ENCODE data around the gene MMP10. TPM values are rescaled to one million over a fixed set of nuclear protein-coding genes. Genes with fewer than 3 reads are reported as not detected.
A peak's percentile ranks its signal among the peaks of the same experiment; 100 is the strongest.

MMP10 gene
- total and polyA plus RNA-seq, 2 donors (not counting 1 experiment from before 2014, with no cell fraction given): 0.17 to 0.66 TPM

- Histone ChIP-seq H3K27ac (ENCODE audit: insufficient read depth, low read length) (peak overlapping the region; percentile 24), H3K4me2 (ENCODE audit: extremely low read depth, insufficient read depth, low read length) (peak overlapping the region; percentile 46), H4K20me1 (ENCODE audit: control insufficient read depth, extremely low read depth, insufficient read depth, low read length) (no peaks in the 10 kb centered on the region), H3K36me3 (ENCODE audit: control insufficient read depth, insufficient read depth, low read length) (no peaks in the 10 kb centered on the region), H3K9me3 (ENCODE audit: control insufficient read depth, insufficient read depth, low read depth, low read length) (no peaks in the 10 kb centered on the region), H3K4me3 (replicated peaks in 1 of 4; ENCODE audit: control extremely low read depth in 1 of 4, insufficient read depth in 1 of 4, low read depth in 3 of 4, low read length in 4 of 4) (no peak overlapping the region), H3K9ac (ENCODE audit: insufficient read depth, low read length) (no peak overlapping the region), H2AFZ (ENCODE audit: low read length) (no peak overlapping the region), H3K27me3 (ENCODE audit: control insufficient read depth, insufficient read depth, low read length) (no peaks in the 10 kb centered on the region), H3K4me1 (ENCODE audit: control insufficient read depth, extremely low read depth, insufficient read depth, low read length) (peaks cover 12% of the 10 kb centered on the region), H3K79me2 (ENCODE audit: control insufficient read depth, insufficient read depth, low read length) (no peaks in the 10 kb centered on the region)
- TF ChIP-seq CTCF (conservative IDR thresholded peaks at IDR 0.05 in 1 of 2, IDR thresholded peaks at IDR 0.05 in 1 of 2; ENCODE audit: low read depth in 1 of 2, low read length in 2 of 2) (no peak), EZH2 (IDR thresholded peaks at IDR 0.05; ENCODE audit: low read length, missing control alignments) (no peak)
- DNase-seq (ENCODE audit: low read depth in 2 of 2): peak; percentile 16 to 51
These were observed 50.3 kb downstream of the MMP10 start for GRCh38 chr11:102729849-102730815.

GRCh38 chr11:102727890-102728289, 52.5 kb downstream of the MMP10 start:
- no peaks in the 10 kb centered on the region for H3K9me3 ChIP-seq (ENCODE audit: control insufficient read depth, insufficient read depth, low read depth, low read length)
- no peak overlapping the region for H3K9ac ChIP-seq (ENCODE audit: insufficient read depth, low read length)
- H3K36me3 ChIP-seq (ENCODE audit: control insufficient read depth, insufficient read depth, low read length): no peaks in the 10 kb centered on the region
- H2AFZ ChIP-seq (ENCODE audit: low read length): no peak overlapping the region
- H4K20me1 ChIP-seq (ENCODE audit: control insufficient read depth, extremely low read depth, insufficient read depth, low read length): no peaks in the 10 kb centered on the region
- peak overlapping the region; percentile 40 for H3K27ac ChIP-seq (ENCODE audit: insufficient read depth, low read length)
- peaks cover 12% of the 10 kb centered on the region for H3K4me1 ChIP-seq (ENCODE audit: control insufficient read depth, extremely low read depth, insufficient read depth, low read length)
- H3K4me3 ChIP-seq (replicated peaks in 1 of 4; ENCODE audit: control extremely low read depth in 1 of 4, insufficient read depth in 1 of 4, low read depth in 3 of 4, low read length in 4 of 4): no peak overlapping the region
- DNase-seq (ENCODE audit: low read depth in 2 of 2): peak; percentile 80 to 88
- H3K27me3 ChIP-seq (ENCODE audit: control insufficient read depth, insufficient read depth, low read length): no peaks in the 10 kb centered on the region
- TF ChIP-seq CTCF (conservative IDR thresholded peaks at IDR 0.05 in 1 of 2, IDR thresholded peaks at IDR 0.05 in 1 of 2; ENCODE audit: low read depth in 1 of 2, low read length in 2 of 2) (no peak), EZH2 (IDR thresholded peaks at IDR 0.05; ENCODE audit: low read length, missing control alignments) (no peak)
- H3K79me2 ChIP-seq (ENCODE audit: control insufficient read depth, insufficient read depth, low read length): no peaks in the 10 kb centered on the region
- peak overlapping the region; percentile 15 for H3K4me2 ChIP-seq (ENCODE audit: extremely low read depth, insufficient read depth, low read length)

GRCh38 chr11:102724904-102725500, 55.4 kb downstream of the MMP10 start, which contains the start of gene MMP8:
Gene MMP8, minus strand, starts transcription at chr11:102724954. Its CDS starts 99 bp downstream, at chr11:102724855.
- Histone ChIP-seq H3K9me3 (ENCODE audit: control insufficient read depth, insufficient read depth, low read depth, low read length) (no peaks in the 10 kb centered on the region), H3K4me2 (ENCODE audit: extremely low read depth, insufficient read depth, low read length) (no peak within 1 kb of the TSS), H3K4me3 (replicated peaks in 1 of 4; ENCODE audit: control extremely low read depth in 1 of 4, insufficient read depth in 1 of 4, low read depth in 3 of 4, low read length in 4 of 4) (no peak within 1 kb of the TSS), H3K27me3 (ENCODE audit: control insufficient read depth, insufficient read depth, low read length) (no peaks in the 10 kb centered on the region), H3K36me3 (ENCODE audit: control insufficient read depth, insufficient read depth, low read length) (no peaks in the 10 kb centered on the region), H2AFZ (ENCODE audit: low read length) (no peak within 1 kb of the TSS), H3K9ac (ENCODE audit: insufficient read depth, low read length) (no peak within 1 kb of the TSS), H3K4me1 (ENCODE audit: control insufficient read depth, extremely low read depth, insufficient read depth, low read length) (peaks cover 6% of the 10 kb centered on the region), H3K79me2 (ENCODE audit: control insufficient read depth, insufficient read depth, low read length) (no peaks in the 10 kb centered on the region), H3K27ac (ENCODE audit: insufficient read depth, low read length) (no peak within 1 kb of the TSS), H4K20me1 (ENCODE audit: control insufficient read depth, extremely low read depth, insufficient read depth, low read length) (no peaks in the 10 kb centered on the region)
- DNase-seq (ENCODE audit: low read depth in 2 of 2): peak in 1 of 2 donors; percentile 84
- TF ChIP-seq EZH2 (IDR thresholded peaks at IDR 0.05; ENCODE audit: low read length, missing control alignments) (no peak), CTCF (conservative IDR thresholded peaks at IDR 0.05 in 1 of 2, IDR thresholded peaks at IDR 0.05 in 1 of 2; ENCODE audit: low read depth in 1 of 2, low read length in 2 of 2) (no peak)

Data from fibroblast of lung (primary cell).